ENCODE results near the gene SLC38A10.

SLC38A10 gene

DNA sequence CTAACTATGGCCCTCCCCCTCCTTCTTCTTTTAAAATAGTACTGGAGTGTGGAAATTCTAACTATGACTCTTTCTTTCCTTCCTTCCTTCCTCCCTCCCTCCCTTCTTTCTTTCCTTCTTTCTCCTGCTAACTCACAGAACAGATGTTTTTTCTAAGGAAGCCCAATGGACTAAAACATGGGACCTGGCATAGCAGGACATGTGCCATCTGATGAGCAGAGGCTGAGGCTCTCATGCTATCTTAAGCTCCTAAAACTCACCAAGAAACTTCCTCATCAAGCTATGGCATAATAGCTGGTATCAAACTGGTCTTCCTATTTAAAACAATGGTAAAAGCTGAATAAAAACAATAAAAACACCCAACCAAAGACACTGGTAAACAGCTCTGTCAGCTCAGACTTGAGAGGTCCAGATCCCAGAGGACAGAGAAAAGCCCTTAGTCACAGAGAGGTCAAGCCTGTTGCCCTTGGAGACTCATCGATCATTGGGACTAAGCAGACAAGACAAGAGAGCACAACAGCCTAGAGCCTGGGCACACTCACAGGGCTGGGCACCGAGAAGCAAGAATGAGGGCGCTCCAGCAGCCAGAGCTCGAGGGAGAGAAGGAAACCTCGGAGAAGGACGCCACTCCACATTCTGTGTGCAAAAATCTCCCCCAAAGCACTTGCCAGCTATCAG, 27.6 kb downstream of the SLC38A10 start:
- no peak for TF ChIP-seq EZH2phosphoT487 (IDR thresholded peaks at IDR 0.05; ENCODE audit: borderline replicate concordance, low read length)
- TF ChIP-seq, protein P1, sequence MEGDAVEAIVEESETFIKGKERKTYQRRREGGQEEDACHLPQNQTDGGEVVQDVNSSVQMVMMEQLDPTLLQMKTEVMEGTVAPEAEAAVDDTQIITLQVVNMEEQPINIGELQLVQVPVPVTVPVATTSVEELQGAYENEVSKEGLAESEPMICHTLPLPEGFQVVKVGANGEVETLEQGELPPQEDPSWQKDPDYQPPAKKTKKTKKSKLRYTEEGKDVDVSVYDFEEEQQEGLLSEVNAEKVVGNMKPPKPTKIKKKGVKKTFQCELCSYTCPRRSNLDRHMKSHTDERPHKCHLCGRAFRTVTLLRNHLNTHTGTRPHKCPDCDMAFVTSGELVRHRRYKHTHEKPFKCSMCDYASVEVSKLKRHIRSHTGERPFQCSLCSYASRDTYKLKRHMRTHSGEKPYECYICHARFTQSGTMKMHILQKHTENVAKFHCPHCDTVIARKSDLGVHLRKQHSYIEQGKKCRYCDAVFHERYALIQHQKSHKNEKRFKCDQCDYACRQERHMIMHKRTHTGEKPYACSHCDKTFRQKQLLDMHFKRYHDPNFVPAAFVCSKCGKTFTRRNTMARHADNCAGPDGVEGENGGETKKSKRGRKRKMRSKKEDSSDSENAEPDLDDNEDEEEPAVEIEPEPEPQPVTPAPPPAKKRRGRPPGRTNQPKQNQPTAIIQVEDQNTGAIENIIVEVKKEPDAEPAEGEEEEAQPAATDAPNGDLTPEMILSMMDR (IDR thresholded peaks at IDR 0.05; ENCODE audit: low read depth, low read length, poor library complexity, severe bottlenecking): no peak
- Histone ChIP-seq H3K27ac (ENCODE audit: low read depth, low read length) (no peak overlapping the region), H3K4me3 (ENCODE audit: low read length) (no peak overlapping the region), H3F3A (ENCODE audit: control insufficient read depth, insufficient read depth) (0 out of 2 replicates have a peak, but pooled peaks cover 2% of the 10 kb centered on the region), H4K20me1 (ENCODE audit: control insufficient read depth, insufficient read depth, low read depth, low read length) (no peaks in the 10 kb centered on the region), H3K36me3 (ENCODE audit: control insufficient read depth, low read length) (peaks cover 11% of the 10 kb centered on the region; the same call in 1 of the 2 replicates), H3K27me3 (ENCODE audit: control insufficient read depth, low read length) (no peaks in the 10 kb centered on the region), H3K9me3 (ENCODE audit: control insufficient read depth, insufficient read depth, low read length) (no peaks in the 10 kb centered on the region), H3K9me2 (replicated peaks; ENCODE audit: control insufficient read depth, low read length) (no peaks in the 10 kb centered on the region), H3K4me1 (ENCODE audit: control insufficient read depth, low read length) (no peaks in the 10 kb centered on the region), H3K4me2 (ENCODE audit: low read length) (no peak overlapping the region), H3K79me2 (ENCODE audit: control insufficient read depth, low read length) (no peaks in the 10 kb centered on the region)

DNA sequence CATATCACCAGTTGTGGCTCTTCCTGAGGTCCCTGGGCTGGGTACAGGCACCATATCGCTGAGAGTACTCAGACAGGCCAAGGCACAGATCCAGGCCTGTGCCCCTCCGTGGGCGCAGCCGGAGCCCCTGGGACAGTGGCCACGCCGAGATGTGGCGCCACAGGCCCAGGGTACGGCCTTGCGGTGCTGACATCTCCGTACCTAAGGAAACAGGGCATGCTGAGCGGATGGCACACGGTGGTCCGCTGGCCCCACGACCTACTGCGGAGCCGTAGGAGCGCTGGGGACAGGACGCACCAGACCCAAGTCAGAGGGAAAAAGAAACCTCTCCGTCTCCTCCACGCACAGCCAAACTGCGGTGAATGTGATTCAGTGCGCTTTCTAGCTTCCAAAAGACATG, 29.5 kb downstream of the SLC38A10 start:
- Histone ChIP-seq H3F3A (ENCODE audit: control insufficient read depth, insufficient read depth) (0 out of 2 replicates have a peak, but pooled peaks cover 2% of the 10 kb centered on the region), H3K79me2 (ENCODE audit: control insufficient read depth, low read length) (no peaks in the 10 kb centered on the region), H3K27ac (ENCODE audit: low read depth, low read length) (no peak overlapping the region), H3K9me3 (ENCODE audit: control insufficient read depth, insufficient read depth, low read length) (no peaks in the 10 kb centered on the region), H3K36me3 (ENCODE audit: control insufficient read depth, low read length) (peaks cover 13% of the 10 kb centered on the region; the same call in 1 of the 2 replicates), H3K4me1 (ENCODE audit: control insufficient read depth, low read length) (no peaks in the 10 kb centered on the region), H3K27me3 (ENCODE audit: control insufficient read depth, low read length) (no peaks in the 10 kb centered on the region), H3K9me2 (replicated peaks; ENCODE audit: control insufficient read depth, low read length) (no peaks in the 10 kb centered on the region), H3K4me2 (ENCODE audit: low read length) (no peak overlapping the region), H3K4me3 (ENCODE audit: low read length) (no peak overlapping the region), H4K20me1 (ENCODE audit: control insufficient read depth, insufficient read depth, low read depth, low read length) (no peaks in the 10 kb centered on the region)
- TF ChIP-seq, protein P1 (IDR thresholded peaks at IDR 0.05; ENCODE audit: low read depth, low read length, poor library complexity, severe bottlenecking): no peak
- no peak for TF ChIP-seq EZH2phosphoT487 (IDR thresholded peaks at IDR 0.05; ENCODE audit: borderline replicate concordance, low read length)

DNA sequence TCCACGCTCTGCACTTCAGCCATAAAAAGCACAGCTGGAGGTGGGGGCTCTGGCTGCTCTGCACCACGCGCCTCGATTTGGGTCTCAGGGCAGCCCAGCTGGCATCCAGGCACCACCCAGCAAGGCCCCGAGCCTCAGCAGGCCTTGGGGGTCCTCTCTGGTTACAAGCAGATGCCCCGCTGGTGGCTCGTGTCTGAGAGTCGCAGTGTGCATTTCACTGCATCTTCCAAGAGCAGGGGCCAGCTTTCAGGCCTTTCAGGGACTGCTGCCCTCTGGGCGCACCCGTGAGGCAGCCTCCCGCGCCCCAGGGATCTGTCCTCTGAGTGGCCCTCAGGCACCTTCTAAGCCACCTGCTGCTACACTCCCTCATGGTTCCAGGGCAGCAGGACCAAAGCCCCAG, 30.5 kb downstream of the SLC38A10 start:
- Histone ChIP-seq H3K27ac (ENCODE audit: low read depth, low read length) (no peak overlapping the region), H3K4me3 (ENCODE audit: low read length) (no peak overlapping the region), H3K9me2 (replicated peaks; ENCODE audit: control insufficient read depth, low read length) (no peaks in the 10 kb centered on the region), H3K79me2 (ENCODE audit: control insufficient read depth, low read length) (no peaks in the 10 kb centered on the region), H3K9me3 (ENCODE audit: control insufficient read depth, insufficient read depth, low read length) (no peaks in the 10 kb centered on the region), H4K20me1 (ENCODE audit: control insufficient read depth, insufficient read depth, low read depth, low read length) (no peaks in the 10 kb centered on the region), H3K4me2 (ENCODE audit: low read length) (no peak overlapping the region), H3K36me3 (ENCODE audit: control insufficient read depth, low read length) (peaks cover 18% of the 10 kb centered on the region; the same call in 1 of the 2 replicates), H3K4me1 (ENCODE audit: control insufficient read depth, low read length) (peaks cover 8% of the 10 kb centered on the region), H3K27me3 (ENCODE audit: control insufficient read depth, low read length) (no peaks in the 10 kb centered on the region), H3F3A (ENCODE audit: control insufficient read depth, insufficient read depth) (0 out of 2 replicates have a peak, but pooled peaks cover 2% of the 10 kb centered on the region)
- TF ChIP-seq EZH2phosphoT487 (IDR thresholded peaks at IDR 0.05; ENCODE audit: borderline replicate concordance, low read length): no peak
- TF ChIP-seq, protein P1 (IDR thresholded peaks at IDR 0.05; ENCODE audit: low read depth, low read length, poor library complexity, severe bottlenecking): no peak
